COLO829 (cell line): ENCODE data around the gene RPS24.
"Not testable (repeated sequence)": the region's sequence is repeated elsewhere in the genome, so short reads cannot be mapped to it uniquely, and the experiment has no call there.

Experiments
- DNase-seq: peaks from one replicate; pipeline ENCODE4 v3.0.0; 2012; ENCODE audit warnings: low spot score

Gene RPS24

GRCh38 chr10:78033637-78034470 is at the start of gene RPS24:
Gene RPS24, plus strand, starts transcription at chr10:78033863. Its CDS starts 39 bp downstream, at chr10:78033902.
- peak; percentile 89 for DNase-seq

- no peak for DNase-seq
Measured at GRCh38 chr10:77984986-77985385, 48.7 kb upstream of the RPS24 start.

GRCh38 chr10:77987671-77988255 is 45.9 kb upstream of the RPS24 start:
- no peak for DNase-seq

- DNase-seq = no peak
Measured at GRCh38 chr10:77989081-77989724, 44.5 kb upstream of the RPS24 start.

- no peak for DNase-seq
Measured at GRCh38 chr10:77993620-77994019, 40.0 kb upstream of the RPS24 start.

- not testable (repeated sequence) for DNase-seq
Measured at GRCh38 chr10:77998780-77999179, 34.9 kb upstream of the RPS24 start.

GRCh38 chr10:78000206-78000605 is 33.5 kb upstream of the RPS24 start:
- no peak for DNase-seq

GRCh38 chr10:78000956-78001472 is 32.6 kb upstream of the RPS24 start:
- DNase-seq = no peak

- no peak for DNase-seq
Measured at GRCh38 chr10:78002541-78003288, 30.9 kb upstream of the RPS24 start.

GRCh38 chr10:78004215-78005026 is 29.2 kb upstream of the RPS24 start:
- no peak for DNase-seq

GRCh38 chr10:78007172-78007571 is 26.5 kb upstream of the RPS24 start:
- no peak for DNase-seq

- no peak for DNase-seq
Measured at GRCh38 chr10:78009662-78010061, 24.0 kb upstream of the RPS24 start.

GRCh38 chr10:78010278-78010677 is 23.4 kb upstream of the RPS24 start:
- DNase-seq = no peak

GRCh38 chr10:78011065-78011464 is 22.6 kb upstream of the RPS24 start:
- no peak for DNase-seq

- no peak for DNase-seq
Measured at GRCh38 chr10:78013564-78013963, 20.1 kb upstream of the RPS24 start.

GRCh38 chr10:78015546-78015945 is 18.1 kb upstream of the RPS24 start:
- DNase-seq = no peak

- DNase-seq = no peak
Measured at GRCh38 chr10:78017856-78018255, 15.8 kb upstream of the RPS24 start.

- no peak for DNase-seq
Measured at GRCh38 chr10:78019264-78019663, 14.4 kb upstream of the RPS24 start.

- DNase-seq = no peak
Measured at GRCh38 chr10:78021201-78021600, 12.5 kb upstream of the RPS24 start.

GRCh38 chr10:78023741-78024140 is 9.9 kb upstream of the RPS24 start:
- no peak for DNase-seq

- no peak for DNase-seq
Measured at GRCh38 chr10:78025685-78026364, 7.8 kb upstream of the RPS24 start.
